ENCODE measurements around the gene BAZ2B. TPM values are rescaled to one million over a fixed set of nuclear protein-coding genes. Genes with fewer than 3 reads are reported as not detected.

Gene BAZ2B
- total RNA-seq, 1 experiment from 2014 or later = 43.3 TPM

DNA sequence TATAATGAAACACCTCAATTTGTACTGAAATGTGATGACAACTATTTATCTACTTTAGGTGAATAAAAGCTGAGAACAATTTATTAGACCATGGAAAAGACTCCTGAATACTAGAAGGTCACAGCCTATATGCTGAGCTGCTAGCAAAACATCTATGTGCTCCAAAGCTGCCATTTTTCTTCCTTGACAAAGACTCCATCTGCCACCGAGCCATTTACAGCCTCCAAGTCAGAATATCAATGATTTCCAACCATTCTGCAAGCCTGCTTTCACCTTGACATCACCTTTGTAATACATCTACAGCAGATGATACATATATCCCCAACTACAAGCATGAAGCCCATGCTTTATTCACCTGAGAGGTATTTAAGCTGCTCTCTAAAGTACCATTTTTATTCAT lies 84.9 kb downstream of the BAZ2B start:
- no peaks in the 10 kb centered on the region for H3K9me3 Mint-ChIP-seq (ENCODE audit: low read depth, unreplicated experiment)
- no peaks in the 10 kb centered on the region for H3K27me3 Mint-ChIP-seq (ENCODE audit: unreplicated experiment)
- CTCF ChIA-PET = no interaction called here
- no peaks in the 10 kb centered on the region for H3K36me3 Mint-ChIP-seq (ENCODE audit: insufficient read depth, unreplicated experiment)
- H3K4me3 Mint-ChIP-seq (ENCODE audit: low read depth, unreplicated experiment) = no peak overlapping the region
- TF ChIP-seq, protein P1, sequence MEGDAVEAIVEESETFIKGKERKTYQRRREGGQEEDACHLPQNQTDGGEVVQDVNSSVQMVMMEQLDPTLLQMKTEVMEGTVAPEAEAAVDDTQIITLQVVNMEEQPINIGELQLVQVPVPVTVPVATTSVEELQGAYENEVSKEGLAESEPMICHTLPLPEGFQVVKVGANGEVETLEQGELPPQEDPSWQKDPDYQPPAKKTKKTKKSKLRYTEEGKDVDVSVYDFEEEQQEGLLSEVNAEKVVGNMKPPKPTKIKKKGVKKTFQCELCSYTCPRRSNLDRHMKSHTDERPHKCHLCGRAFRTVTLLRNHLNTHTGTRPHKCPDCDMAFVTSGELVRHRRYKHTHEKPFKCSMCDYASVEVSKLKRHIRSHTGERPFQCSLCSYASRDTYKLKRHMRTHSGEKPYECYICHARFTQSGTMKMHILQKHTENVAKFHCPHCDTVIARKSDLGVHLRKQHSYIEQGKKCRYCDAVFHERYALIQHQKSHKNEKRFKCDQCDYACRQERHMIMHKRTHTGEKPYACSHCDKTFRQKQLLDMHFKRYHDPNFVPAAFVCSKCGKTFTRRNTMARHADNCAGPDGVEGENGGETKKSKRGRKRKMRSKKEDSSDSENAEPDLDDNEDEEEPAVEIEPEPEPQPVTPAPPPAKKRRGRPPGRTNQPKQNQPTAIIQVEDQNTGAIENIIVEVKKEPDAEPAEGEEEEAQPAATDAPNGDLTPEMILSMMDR (IDR thresholded peaks at IDR 0.05; ENCODE audit: unreplicated experiment) = no peak
- H3K27ac Mint-ChIP-seq (ENCODE audit: unreplicated experiment) = no peak overlapping the region
- no TSS peak for BruUV-seq (replicated peaks)
- no peaks in the 10 kb centered on the region for H3K4me1 Mint-ChIP-seq (ENCODE audit: low read depth, unreplicated experiment)
- intact Hi-C loops (cut with micrococcal nuclease; ENCODE audit: unreplicated experiment) = no loop called here
- no peak for DNase-seq

- no peak for DNase-seq
- no peaks in the 10 kb centered on the region for H3K36me3 Mint-ChIP-seq (ENCODE audit: insufficient read depth, unreplicated experiment)
- TF ChIP-seq, protein P1 (IDR thresholded peaks at IDR 0.05; ENCODE audit: unreplicated experiment) = no peak
- no peak overlapping the region for H3K27ac Mint-ChIP-seq (ENCODE audit: unreplicated experiment)
- H3K4me3 Mint-ChIP-seq (ENCODE audit: low read depth, unreplicated experiment) = no peak overlapping the region
- no peaks in the 10 kb centered on the region for H3K27me3 Mint-ChIP-seq (ENCODE audit: unreplicated experiment)
- intact Hi-C loops (cut with micrococcal nuclease; ENCODE audit: unreplicated experiment) = no loop called here
- no peaks in the 10 kb centered on the region for H3K9me3 Mint-ChIP-seq (ENCODE audit: low read depth, unreplicated experiment)
- no peaks in the 10 kb centered on the region for H3K4me1 Mint-ChIP-seq (ENCODE audit: low read depth, unreplicated experiment)
- CTCF ChIA-PET = interaction anchor here (0.6 kb wide), 1 partner anchor 205 kb away, joined by 3 read pairs; no protein-coding TSS in a partner anchor
- BruUV-seq (replicated peaks) = no TSS peak
These were observed 89.9 kb downstream of the BAZ2B start for GRCh38 chr2:159526433-159526832.

- TF ChIP-seq, protein P1 (IDR thresholded peaks at IDR 0.05; ENCODE audit: unreplicated experiment) = no peak
- Mint-ChIP-seq H3K4me3 (ENCODE audit: low read depth, unreplicated experiment) (no peak overlapping the region), H3K9me3 (ENCODE audit: low read depth, unreplicated experiment) (no peaks in the 10 kb centered on the region), H3K27ac (ENCODE audit: unreplicated experiment) (no peak overlapping the region), H3K36me3 (ENCODE audit: insufficient read depth, unreplicated experiment) (no peaks in the 10 kb centered on the region), H3K27me3 (ENCODE audit: unreplicated experiment) (no peaks in the 10 kb centered on the region), H3K4me1 (ENCODE audit: low read depth, unreplicated experiment) (no peaks in the 10 kb centered on the region)
- no peak for DNase-seq
- intact Hi-C loops (cut with micrococcal nuclease; ENCODE audit: unreplicated experiment) = no loop called here
- CTCF ChIA-PET = no interaction called here
- no TSS peak for BruUV-seq (replicated peaks)
These were observed 91.3 kb downstream of the BAZ2B start for GRCh38 chr2:159525012-159525411.

- H3K27ac Mint-ChIP-seq (ENCODE audit: unreplicated experiment) = no peak overlapping the region
- no peaks in the 10 kb centered on the region for H3K27me3 Mint-ChIP-seq (ENCODE audit: unreplicated experiment)
- no peaks in the 10 kb centered on the region for H3K9me3 Mint-ChIP-seq (ENCODE audit: low read depth, unreplicated experiment)
- CTCF ChIA-PET = no interaction called here
- BruUV-seq (replicated peaks) = no TSS peak
- peaks cover 9% of the 10 kb centered on the region for H3K4me1 Mint-ChIP-seq (ENCODE audit: low read depth, unreplicated experiment)
- TF ChIP-seq, protein P1 (IDR thresholded peaks at IDR 0.05; ENCODE audit: unreplicated experiment) = no peak
- intact Hi-C loops (cut with micrococcal nuclease; ENCODE audit: unreplicated experiment) = no loop called here
- peaks cover 4% of the 10 kb centered on the region for H3K36me3 Mint-ChIP-seq (ENCODE audit: insufficient read depth, unreplicated experiment)
- DNase-seq = no peak
- no peak overlapping the region for H3K4me3 Mint-ChIP-seq (ENCODE audit: low read depth, unreplicated experiment)
These were observed 95.1 kb downstream of the BAZ2B start for GRCh38 chr2:159521272-159521671.

Measured in Calu3 (cell line).